Activated gamma-delta T cell (primary cell): ENCODE data around the gene PLA2G6.

Source experiments
- DNase-seq: peaks from one replicate; lab custom pipeline; 2025; lab: John Stamatoyannopoulos, UW

The PLA2G6 gene

GRCh38 chr22:38072322-38073149 is 109.1 kb downstream of the PLA2G6 start:
- DNase-seq, result no peak

GRCh38 chr22:38071421-38072321 is 110.0 kb downstream of the PLA2G6 start:
- DNase-seq, result no peak

GRCh38 chr22:38070250-38070921 is 111.2 kb downstream of the PLA2G6 start:
- DNase-seq, result no peak

- no peak for DNase-seq
These were observed 112.0 kb downstream of the PLA2G6 start for GRCh38 chr22:38069372-38070249.

- no peak for DNase-seq
These were observed 112.8 kb downstream of the PLA2G6 start for GRCh38 chr22:38068641-38069371.

- no peak for DNase-seq
These were observed 113.8 kb downstream of the PLA2G6 start for GRCh38 chr22:38067761-38068360.

GRCh38 chr22:38067028-38067415 is 114.6 kb downstream of the PLA2G6 start:
- DNase-seq, result no peak

- no peak for DNase-seq
These were observed 115.1 kb downstream of the PLA2G6 start for GRCh38 chr22:38066381-38067027.

- no peak for DNase-seq
These were observed 116.1 kb downstream of the PLA2G6 start for GRCh38 chr22:38065539-38065938.

GRCh38 chr22:38062791-38063190 is 118.8 kb downstream of the PLA2G6 start:
- DNase-seq, result no peak
